ENCODE measurements around the gene KCNK3. TPM values are rescaled to one million over a fixed set of nuclear protein-coding genes. Genes with fewer than 3 reads are reported as not detected.
A peak's percentile ranks its signal among the peaks of the same experiment; 100 is the strongest.
"Not testable (repeated sequence)": the region's sequence is repeated elsewhere in the genome, so short reads cannot be mapped to it uniquely, and the experiment has no call there.

The KCNK3 gene
- total RNA-seq, 2 donors from 2014 or later = 11.1 to 14.5 TPM

GRCh38 chr2:26658691-26659346, 33.7 kb upstream of the KCNK3 start:
- H3K4me1 ChIP-seq (replicated peaks) = no peaks in the 10 kb centered on the region
- intact Hi-C loops (cut with DNase I) = no loop called here
- 76% methylated on average over 6 of the region's 6 CpGs for WGBS
- H3K4me3 ChIP-seq = no peak overlapping the region
- no peaks in the 10 kb centered on the region for H3K9me3 ChIP-seq
- DNase-seq (ENCODE audit: low spot score) = no peak
- no peak overlapping the region for H3K27ac ChIP-seq
- TF ChIP-seq POLR2A (IDR thresholded peaks at IDR 0.05) (no peak), CTCF (IDR thresholded peaks at IDR 0.05) (no peak)
- no peaks in the 10 kb centered on the region for H3K36me3 ChIP-seq
- H3K27me3 ChIP-seq (replicated peaks; ENCODE audit: insufficient read depth) = no peaks in the 10 kb centered on the region

GRCh38 chr2:26660363-26660962, 32.1 kb upstream of the KCNK3 start:
- no peak for TF ChIP-seq POLR2A (IDR thresholded peaks at IDR 0.05)
- TF ChIP-seq POLR2AphosphoS5 (IDR thresholded peaks at IDR 0.05) = no peak
- TF ChIP-seq CTCF (IDR thresholded peaks at IDR 0.05) = no peak

GRCh38 chr2:26665296-26665695, 27.2 kb upstream of the KCNK3 start:
- H3K4me1 ChIP-seq (replicated peaks); H3K36me3 ChIP-seq; H3K9me3 ChIP-seq; H3K4me3 ChIP-seq; DNase-seq (ENCODE audit: low spot score); intact Hi-C loops (cut with DNase I); H3K27me3 ChIP-seq (replicated peaks; ENCODE audit: insufficient read depth); H3K27ac ChIP-seq: not testable (repeated sequence)
- WGBS = 96% methylated on average over 21 of the region's 21 CpGs

More at GRCh38 chr2:26660363-26660962, 32.1 kb upstream of the KCNK3 start:
- Histone ChIP-seq H3K36me3 (no peaks in the 10 kb centered on the region), H3K27me3 (replicated peaks; ENCODE audit: insufficient read depth) (no peaks in the 10 kb centered on the region), H3K9me3 (no peaks in the 10 kb centered on the region), H3K27ac (no peak overlapping the region), H3K4me1 (replicated peaks) (no peaks in the 10 kb centered on the region), H3K4me3 (no peak overlapping the region)
- 93% methylated on average over 1 of the region's 1 CpG for WGBS
- intact Hi-C loops (cut with DNase I) = no loop called here
- no peak for DNase-seq (ENCODE audit: low spot score)

GRCh38 chr2:26666671-26667070, 25.9 kb upstream of the KCNK3 start:
- DNase-seq (ENCODE audit: low spot score) = no peak
- 97% methylated on average over 2 of the region's 2 CpGs for WGBS

GRCh38 chr2:26668041-26668440, 24.5 kb upstream of the KCNK3 start:
- no peaks in the 10 kb centered on the region for H3K27me3 ChIP-seq (replicated peaks; ENCODE audit: insufficient read depth)

More at GRCh38 chr2:26666671-26667070, 25.9 kb upstream of the KCNK3 start:
- H3K9me3 ChIP-seq = no peaks in the 10 kb centered on the region
- no peaks in the 10 kb centered on the region for H3K36me3 ChIP-seq
- no peak for TF ChIP-seq CTCF (IDR thresholded peaks at IDR 0.05)
- no peak for TF ChIP-seq POLR2A (IDR thresholded peaks at IDR 0.05)
- no peak for TF ChIP-seq POLR2AphosphoS5 (IDR thresholded peaks at IDR 0.05)
- intact Hi-C loops (cut with DNase I) = no loop called here
- H3K4me1 ChIP-seq (replicated peaks) = no peaks in the 10 kb centered on the region
- H3K27ac ChIP-seq = no peak overlapping the region
- H3K4me3 ChIP-seq = no peak overlapping the region
- H3K27me3 ChIP-seq (replicated peaks; ENCODE audit: insufficient read depth) = no peaks in the 10 kb centered on the region

More at GRCh38 chr2:26668041-26668440, 24.5 kb upstream of the KCNK3 start:
- H3K9me3 ChIP-seq = no peaks in the 10 kb centered on the region
- no peaks in the 10 kb centered on the region for H3K4me1 ChIP-seq (replicated peaks)
- no peaks in the 10 kb centered on the region for H3K36me3 ChIP-seq
- intact Hi-C loops (cut with DNase I) = no loop called here
- no peak overlapping the region for H3K4me3 ChIP-seq
- H3K27ac ChIP-seq = peak overlapping the region in 1 of 2 donors; percentile 36
- TF ChIP-seq POLR2A (IDR thresholded peaks at IDR 0.05) (no peak), CTCF (IDR thresholded peaks at IDR 0.05) (no peak), POLR2AphosphoS5 (IDR thresholded peaks at IDR 0.05) (no peak)
- 64% methylated on average over 4 of the region's 4 CpGs for WGBS
- DNase-seq (ENCODE audit: low spot score) = no peak
